GDM1 (cell line): Measurements from ENCODE around the gene TRNP1.

Experiments used
- DNase-seq: peaks from one replicate; lab custom pipeline; 2025; lab: John Stamatoyannopoulos, UW

Gene TRNP1

DNA sequence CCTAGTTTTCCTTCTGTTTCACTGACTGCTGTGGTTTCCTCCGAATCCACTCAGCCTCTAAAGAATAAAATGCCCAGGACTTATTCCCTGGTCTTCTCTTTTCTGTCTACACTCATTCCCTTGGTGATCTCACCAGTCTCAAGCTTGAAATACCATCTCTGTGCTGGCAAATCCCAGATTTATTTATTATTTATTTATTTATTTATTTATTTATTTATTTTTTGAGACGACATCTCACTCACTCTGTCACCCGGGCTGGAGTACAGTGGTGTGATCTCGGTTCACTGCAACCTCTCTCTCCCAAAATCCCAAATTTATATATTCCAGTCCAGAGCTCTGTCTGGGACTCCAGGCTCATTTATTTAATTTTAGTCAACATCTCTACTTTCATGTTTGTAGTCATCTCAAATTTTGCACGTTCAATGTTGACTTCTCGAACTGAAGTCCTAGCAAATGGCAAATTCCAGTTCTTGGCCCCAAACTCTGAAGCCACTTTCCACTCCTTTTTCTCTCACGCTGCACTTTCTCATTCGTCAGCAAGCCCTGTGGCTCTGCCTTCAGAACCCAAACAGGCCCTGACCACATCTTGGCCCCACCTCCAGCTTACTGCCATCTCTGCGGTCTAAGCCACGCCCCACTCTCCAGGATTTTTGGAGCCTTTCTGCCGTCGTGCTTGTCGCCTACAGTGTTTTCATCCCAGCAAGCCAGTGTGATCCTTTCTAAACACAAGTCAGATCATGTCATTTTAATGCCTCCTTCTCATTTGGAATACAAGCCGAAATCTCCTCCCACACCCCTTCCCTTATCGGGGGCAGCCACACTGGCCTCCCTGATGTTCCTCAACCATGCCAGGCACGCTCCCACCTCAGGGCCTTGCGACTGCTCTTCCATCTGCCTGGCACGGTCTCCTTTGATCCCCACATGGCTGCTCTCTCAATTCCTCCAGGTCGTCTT is 33.4 kb downstream of the TRNP1 start:
- DNase-seq = no peak

DNA sequence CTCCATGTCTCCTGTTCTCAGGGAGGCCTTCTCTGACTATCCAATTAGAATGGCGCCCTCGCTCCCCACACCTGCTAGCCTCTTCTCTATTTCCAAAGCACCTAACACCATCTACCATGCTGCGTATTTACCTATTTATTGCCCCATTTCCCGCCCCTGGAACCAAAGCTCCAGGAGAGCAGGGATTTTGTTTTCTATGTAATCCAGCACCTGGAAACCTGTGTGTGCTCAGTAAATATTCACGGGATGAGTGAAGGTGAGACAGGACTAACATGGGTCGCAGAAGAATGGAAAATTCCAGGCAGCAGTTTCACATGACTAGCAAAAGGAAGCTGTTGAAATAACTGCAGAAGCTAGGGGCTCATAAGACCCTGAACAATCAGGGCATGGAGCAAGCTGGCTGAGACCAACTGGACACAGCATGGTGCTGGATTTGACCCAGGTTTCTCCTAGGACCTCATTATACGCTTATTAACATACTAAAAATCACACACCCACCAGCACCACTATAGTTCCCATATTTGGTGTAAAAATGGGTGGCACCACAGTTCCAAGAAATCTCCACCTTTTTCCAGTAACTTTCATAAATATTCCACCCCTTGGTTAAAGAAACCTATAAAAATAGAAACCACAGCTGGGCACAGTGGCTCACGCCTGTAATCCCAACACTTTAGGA is 34.2 kb downstream of the TRNP1 start:
- DNase-seq = no peak

DNA sequence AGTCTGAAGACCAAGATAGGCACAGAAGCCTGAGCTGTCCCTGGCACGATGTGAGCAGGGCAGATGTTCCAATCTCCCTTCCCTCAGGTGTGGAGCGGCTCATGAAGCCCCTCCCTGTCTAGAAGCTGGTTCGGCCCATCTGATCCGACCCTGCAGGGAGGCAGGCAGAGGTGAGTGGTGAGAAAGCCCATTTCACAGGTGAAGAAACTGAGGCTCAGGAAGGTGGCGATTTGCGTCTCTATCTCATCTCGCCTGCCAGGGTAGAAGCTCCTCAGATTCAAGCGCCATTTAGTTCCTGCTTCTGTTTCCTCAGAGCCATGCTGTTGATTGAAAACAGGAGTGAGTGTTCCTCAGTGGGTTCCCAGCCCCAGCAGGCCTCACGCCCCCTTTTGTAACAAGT is 36.0 kb downstream of the TRNP1 start:
- DNase-seq = no peak

DNA sequence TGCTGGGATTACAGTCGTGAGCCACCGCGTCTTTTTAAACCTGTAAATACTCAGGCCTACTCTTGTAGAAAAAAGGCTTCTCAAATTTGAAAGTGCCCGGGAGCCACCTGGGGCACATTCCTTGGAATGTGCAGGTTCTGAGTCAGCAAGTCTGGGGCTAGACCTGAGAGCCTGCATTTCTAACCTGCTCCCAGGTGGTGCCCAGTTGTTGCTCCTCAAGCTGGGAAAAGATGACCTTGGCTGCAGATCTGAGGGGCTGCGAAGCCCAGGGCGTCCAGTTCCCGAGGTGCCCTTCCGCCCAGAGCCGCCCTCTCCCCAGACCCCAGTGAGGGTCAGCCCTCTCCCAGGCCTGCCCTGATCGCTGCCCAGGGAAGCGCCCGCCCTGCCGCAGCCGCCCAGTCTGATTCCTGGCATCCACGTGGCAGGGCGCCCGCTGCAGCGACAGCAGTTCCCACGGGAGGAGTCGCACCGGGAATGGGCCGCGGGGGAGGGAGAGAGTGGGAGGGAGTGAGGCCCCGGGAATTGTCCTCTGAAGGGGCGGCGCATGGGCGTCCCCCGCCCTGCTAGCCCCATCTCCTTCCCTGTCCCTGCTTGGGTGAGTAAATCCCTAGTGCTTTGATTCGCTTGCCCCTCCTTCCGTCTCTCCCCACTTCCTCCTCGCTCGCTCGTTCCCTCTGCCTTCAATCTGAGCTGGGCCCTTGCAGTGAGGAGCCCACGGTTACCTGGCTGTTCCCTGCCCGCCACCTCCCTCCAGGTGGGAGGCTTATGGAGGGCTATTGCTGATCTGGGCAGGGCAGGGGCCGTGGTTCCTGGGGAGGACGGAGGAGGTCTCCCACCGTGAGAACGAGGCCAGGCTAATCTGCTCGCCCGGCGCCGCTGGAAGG is 38.0 kb downstream of the TRNP1 start:
- no peak for DNase-seq

DNA sequence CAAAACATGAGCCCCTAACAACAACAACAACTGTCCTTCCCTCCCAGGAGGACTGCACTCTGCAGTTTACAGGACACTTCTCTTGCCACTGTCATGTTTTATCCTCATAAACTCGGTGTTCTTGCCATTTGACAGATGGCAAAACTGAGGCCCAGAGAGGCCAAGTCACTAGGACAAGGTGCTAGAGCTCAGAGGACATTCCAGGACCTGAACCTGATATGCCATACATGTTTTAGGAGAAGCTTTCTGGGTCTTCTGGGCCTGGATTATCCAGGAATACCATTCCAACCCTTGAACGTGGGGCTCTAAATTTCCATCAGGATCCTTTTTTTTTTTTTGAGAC is 38.6 kb downstream of the TRNP1 start:
- DNase-seq = no peak

DNA sequence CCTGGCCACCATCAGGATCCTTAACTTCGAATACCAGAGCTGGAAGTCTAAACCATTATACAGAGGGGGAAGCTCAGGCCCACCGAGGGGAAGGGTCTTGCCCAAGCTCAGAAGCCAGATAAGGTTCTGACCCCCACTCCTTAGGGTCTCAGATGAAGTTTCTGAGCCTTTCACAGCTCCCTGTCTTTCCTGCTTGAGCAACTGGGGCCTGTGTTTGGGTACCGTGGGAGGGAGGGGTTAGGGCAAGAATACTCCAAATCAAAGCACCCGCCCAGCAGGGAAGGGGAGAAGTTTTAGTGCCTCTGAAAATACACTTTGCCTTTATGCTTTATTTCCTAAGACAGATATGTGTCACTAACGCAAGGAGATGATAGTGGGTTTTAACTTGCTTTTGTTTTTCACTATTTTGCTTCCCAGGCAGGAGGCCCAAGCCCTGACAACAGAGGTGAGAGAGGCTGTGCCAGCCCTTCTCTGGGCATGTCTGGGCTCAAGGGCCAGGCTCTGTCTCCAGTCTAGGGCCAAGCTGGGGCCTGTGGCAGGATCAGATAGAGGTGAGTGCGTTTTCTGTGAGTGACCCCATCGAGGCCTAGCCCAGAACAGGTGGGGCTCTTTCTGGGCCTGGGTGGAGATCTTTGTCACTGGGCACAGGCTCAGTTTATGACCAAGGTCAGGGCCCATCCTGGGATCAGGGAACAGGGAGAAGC is 39.7 kb downstream of the TRNP1 start:
- no peak for DNase-seq

DNA sequence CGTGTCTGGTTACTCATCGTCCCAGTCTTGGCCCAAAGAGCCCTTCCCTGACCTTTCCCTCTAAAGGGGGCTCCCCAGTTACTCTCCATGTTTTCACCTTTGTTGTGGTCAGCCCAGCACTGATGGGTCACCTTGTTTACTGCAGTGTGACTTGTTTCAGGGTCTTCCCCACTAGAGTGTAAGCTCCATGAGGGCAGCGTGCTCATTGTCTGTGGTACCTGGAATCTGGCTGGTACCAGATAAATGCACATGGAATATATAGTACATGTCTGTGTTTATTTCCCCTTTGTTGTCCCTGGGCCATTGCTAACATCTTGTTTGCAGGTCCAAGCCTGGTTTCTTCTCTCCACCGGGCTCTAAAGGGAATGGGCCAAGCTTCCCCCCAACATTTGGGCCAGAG is 41.9 kb downstream of the TRNP1 start:
- no peak for DNase-seq

DNA sequence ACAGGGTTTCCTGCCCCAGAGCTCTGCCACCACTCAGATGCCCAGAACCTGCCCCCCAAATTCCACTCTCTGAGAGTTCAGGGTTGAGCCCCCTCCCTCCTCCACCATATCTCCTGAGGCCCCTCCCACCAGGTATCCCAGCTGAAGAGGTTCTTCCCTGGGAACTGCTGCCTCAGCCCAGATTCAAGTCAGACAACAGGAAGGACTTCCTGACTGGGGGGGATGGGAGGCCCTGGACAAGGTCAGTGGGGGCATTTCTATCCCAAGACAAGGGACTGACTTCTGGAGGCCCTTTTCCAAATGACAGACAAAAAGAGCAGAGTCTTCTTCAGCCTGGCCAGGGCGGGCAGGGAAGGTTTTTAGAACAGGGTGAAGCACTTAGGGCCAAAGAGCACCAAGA is 43.2 kb downstream of the TRNP1 start:
- DNase-seq = no peak

DNA sequence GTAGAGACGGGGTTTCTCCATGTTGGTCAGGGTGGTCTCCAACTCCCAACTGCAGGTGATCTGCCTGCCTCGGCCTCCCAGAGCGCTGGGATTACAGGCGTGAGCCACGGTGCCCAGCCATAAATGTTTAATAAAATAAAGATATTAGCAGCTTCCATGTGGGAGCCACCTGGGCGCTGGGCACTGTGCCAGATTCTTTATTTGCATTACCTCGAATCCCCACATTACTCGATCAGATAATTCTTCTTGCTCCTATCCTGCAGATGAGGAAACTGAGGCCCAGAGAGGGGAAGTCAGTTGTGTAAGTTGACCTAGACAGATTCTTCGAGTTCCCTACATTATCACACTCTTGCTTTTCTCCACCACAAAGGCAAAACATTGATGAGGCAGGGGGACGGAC is 44.0 kb downstream of the TRNP1 start:
- DNase-seq = no peak

DNA sequence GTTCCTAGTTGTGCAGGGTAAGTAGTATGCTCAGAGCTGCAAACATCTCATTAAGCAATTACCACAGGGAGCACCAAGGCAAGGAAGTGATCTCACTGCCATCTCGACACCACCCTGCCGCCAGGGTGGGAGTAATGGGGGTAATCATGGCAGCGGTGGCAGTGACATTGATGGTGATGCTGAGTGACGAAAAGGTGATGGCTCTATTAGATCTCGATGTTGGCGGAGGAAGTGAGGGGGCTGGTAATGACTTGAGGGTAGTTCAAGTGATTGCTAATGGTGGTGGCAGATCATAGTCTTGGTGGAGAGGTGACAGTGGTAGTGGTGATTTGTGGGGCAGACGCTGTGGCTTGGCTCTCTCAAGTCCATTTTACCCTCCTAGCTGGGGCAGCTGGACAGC is 44.5 kb downstream of the TRNP1 start:
- DNase-seq = no peak

DNA sequence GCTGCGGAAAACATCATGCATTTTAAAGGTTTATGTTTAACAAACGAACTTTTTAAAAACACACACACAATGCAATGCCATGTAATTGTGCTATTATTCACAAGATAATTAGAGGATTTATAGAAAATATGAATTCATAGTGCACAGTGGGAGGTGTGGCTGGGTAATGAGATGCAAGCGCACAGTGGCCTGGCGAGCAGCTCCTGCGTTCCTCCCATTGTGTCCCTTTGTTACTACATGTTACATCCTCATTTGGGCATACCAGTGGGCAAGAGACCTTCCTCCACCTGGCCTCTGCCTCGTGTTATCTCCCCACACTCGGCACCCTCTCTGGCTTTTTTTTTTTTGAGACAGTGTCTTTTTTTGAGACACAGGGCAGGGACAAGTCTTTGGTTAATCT is 49.2 kb downstream of the TRNP1 start:
- no peak for DNase-seq

DNA sequence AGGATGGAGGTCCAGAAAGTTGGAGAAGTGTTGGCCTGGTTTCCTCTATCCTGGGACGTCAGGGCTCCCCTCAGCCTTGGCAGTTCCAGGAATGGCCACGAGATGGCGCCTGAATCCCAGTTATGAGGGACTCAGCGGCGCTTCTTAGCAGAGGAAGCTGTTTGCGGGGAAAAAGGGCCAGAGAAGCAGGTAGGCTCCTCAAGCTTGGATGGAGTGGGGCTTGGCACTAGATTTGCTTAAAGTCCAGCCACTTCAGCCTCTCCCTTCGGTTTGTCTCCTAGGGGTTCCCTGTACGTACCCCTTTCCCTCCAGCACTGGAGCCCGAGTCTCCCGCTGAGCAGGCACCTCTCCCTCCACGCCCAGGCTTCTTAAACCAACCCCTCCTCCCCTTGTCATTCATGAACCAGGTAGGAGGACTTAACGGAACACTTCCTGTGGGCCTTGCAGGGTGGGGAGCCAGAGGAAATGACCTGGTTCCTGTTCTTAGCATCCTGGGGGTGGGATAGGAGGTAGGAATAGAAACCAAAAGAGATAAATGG is 51.2 kb downstream of the TRNP1 start:
- DNase-seq = peak; percentile 65

DNA sequence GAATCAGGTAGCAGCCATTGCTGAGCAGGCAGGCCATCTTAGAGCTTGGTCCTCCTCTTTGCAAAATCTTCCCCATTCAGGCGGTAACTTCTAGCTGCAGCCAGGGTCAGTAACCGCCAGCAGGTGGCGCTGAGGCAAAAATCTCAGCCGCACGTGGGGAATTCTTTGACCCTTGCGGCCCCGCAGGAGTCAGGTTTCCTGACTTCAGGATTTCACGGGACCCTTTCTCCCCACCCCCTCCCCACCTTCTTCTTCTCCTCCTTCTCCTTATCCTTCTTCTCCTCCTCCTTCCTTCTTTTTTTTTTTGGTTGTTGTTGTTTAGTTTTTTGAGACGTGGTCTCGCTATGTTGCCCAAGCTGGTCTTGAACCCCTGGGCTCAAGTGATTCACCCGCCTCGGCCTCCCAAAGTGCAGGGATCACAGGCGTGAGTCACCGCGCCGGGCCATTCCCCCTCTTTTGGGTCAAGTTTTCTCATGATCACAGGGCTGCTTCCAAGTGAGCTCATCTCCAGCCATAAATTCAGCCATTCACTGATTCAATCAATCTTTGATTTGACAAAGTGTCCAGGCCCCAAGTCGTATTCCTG is 52.6 kb downstream of the TRNP1 start:
- peak; percentile 37 for DNase-seq

DNA sequence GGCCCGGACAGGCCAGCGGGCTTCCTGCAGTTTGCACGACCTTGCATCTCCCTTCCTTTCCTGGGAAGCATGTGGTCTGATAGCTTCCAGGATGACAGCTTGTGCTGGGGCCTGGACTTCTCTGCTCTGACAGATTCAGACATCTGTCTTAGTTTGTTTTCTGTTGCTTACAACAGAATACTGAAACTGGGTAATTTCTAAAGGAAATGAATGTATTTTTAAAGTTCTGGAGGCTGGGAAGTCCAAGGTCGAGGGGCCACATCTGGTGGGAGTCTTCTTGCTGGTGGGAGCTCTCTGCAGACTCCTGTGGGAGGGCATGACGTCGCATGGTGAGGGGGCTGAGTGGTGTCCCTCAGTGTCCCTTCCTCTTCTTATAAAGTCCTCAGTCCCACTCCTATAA is 54.4 kb downstream of the TRNP1 start:
- no peak for DNase-seq

DNA sequence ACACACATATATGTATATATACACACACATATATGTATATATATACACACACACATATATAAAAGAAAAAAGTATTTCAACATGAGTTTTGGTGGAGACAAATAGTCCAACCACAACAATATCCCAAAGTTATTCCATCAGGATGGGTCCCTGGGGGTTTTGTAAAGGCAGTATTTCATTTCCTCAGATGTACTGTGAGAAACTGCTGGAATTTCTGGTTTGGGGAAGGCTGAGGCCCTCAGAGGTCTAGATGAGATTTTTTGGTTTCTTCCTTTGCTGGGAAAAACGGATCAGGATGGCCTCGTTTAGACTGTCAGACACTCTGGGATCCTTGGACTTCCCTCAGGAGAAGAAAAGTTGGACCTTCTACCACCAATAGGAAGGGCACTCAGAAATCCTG is 55.6 kb downstream of the TRNP1 start:
- no peak for DNase-seq

DNA sequence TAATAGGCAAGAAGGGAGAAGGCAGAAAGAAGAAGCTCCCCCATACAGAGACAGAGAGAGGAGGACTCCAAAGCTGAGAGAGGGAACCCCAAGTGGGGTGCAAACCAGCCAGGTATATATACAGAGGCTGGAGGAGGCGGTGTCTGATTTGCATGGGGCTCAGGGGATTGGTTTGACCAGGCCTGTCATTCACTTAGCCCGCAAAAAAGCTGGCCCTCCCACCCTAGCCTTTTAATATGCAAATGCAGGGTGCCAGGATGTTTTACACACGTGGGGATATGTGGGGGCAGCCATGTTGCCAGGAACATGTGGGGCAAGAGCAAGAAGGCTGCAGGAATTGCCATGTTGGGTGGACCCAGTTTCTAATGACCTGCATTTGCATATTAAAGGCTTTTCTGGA is 56.1 kb downstream of the TRNP1 start:
- DNase-seq = no peak
